Esophagus muscularis mucosa (tissue), 4 donors: ENCODE measurements around the gene CCDC148. TPM values are rescaled to one million over a fixed set of nuclear protein-coding genes. Genes with fewer than 3 reads are reported as not detected.
A peak's percentile ranks its signal among the peaks of the same experiment; 100 is the strongest.

Experiments used
- DNase-seq: peaks from one replicate; pipeline ENCODE4 v3.0.0-alpha.2; 2017; ENCODE audit errors: extremely low spot score
- H3K27ac ChIP-seq, 4 donors: fragments of 200-600 bp; sonication (generic); replicated peaks in 1 of 4; 1 replicate in 3 of 4; 2 replicates in 1 of 4; pipeline ENCODE4 v1.5.1; 2016 to 2019; ENCODE audit warnings: mild to moderate bottlenecking in 1 of 4
- H3K27me3 ChIP-seq, 4 donors: fragments of 200-600 bp; sonication (generic); one replicate each; pipeline versions ENCODE4 v1.5.1 to v1.6.0; 2016 to 2019
- H3K36me3 ChIP-seq, 4 donors: fragments of 200-600 bp; sonication (generic); one replicate each; pipeline ENCODE4 v1.5.1; 2016 to 2019
- H3K4me1 ChIP-seq, 4 donors: fragments of 200-600 bp; sonication (generic); one replicate each; pipeline ENCODE4 v1.5.1; 2016 to 2019
- H3K4me3 ChIP-seq, 4 donors: fragments of 200-600 bp; sonication (generic); 1 replicate in 2 of 4; 2 replicates in 2 of 4; pipeline ENCODE4 v1.5.1; 2016 to 2019; ENCODE audit warnings: mild to moderate bottlenecking in 4 of 4, moderate library complexity in 1 of 4
- H3K9me3 ChIP-seq, 4 donors: fragments of 200-600 bp; sonication (generic); 1 replicate in 3 of 4; 2 replicates in 1 of 4; pipeline ENCODE4 v1.5.1; 2016 to 2019
- CTCF ChIP-seq, 3 experiments: fragments of 200-600 bp in 2 of 3; fragments of 450-650 bp in 1 of 3; sonication (generic) in 2 of 3; IDR thresholded peaks; one replicate each; pipeline ENCODE4 v1.5.1; 2017 to 2019; ENCODE audit warnings: antibody characterized with exemption in 3 of 3, mild to moderate bottlenecking in 2 of 3, moderate library complexity in 1 of 3
- EP300 ChIP-seq: sonication (generic); formaldehyde crosslinking; IDR thresholded peaks from one replicate; pipeline ENCODE4 v1.6.1; 2017; ENCODE audit warnings: antibody characterized with exemption
- POLR2A ChIP-seq: fragments of 450-650 bp; IDR thresholded peaks from one replicate; pipeline ENCODE4 v1.6.1; 2017; ENCODE audit warnings: antibody characterized with exemption, moderate library complexity, mild to moderate bottlenecking, low read depth
- POLR2AphosphoS5 ChIP-seq, 2 donors: sonication (generic); formaldehyde crosslinking; IDR thresholded peaks; one replicate each; pipeline ENCODE4 v1.6.1; 2017; ENCODE audit warnings: antibody characterized with exemption in 2 of 2
- WGBS: methylation state at CpG from one replicate; pipeline ENCODE4 v1.1.5; 2018; 5-methylcytosine and 5-hydroxymethylcytosine counted together
- intact Hi-C: fragments of 100-400 bp; cut with DNase I; formaldehyde crosslinking; loops from one replicate; pipeline ENCODE4 v1.15.1; 2023
- total RNA-seq, 4 donors: library from RNA; depleted of rRNA; stranded (reverse); fragments of >200 nt; gene quantifications; one replicate each; pipeline versions ENCODE4 v1.1.0 to v1.2.1, GENCODE V29; 2016

CCDC148 gene
- total RNA-seq, 4 donors from 2014 or later, result 2.1 to 3.7 (median 2.9) TPM

- WGBS, result 91% methylated on average over 2 of the region's 2 CpGs
Observed at GRCh38 chr2:158192515-158193443, 263.8 kb downstream of the CCDC148 start.

GRCh38 chr2:158191076-158191895 lies 265.3 kb downstream of the CCDC148 start:
- WGBS, result 21% methylated on average over 7 of the region's 7 CpGs
- H3K27me3 ChIP-seq, result no peaks in the 10 kb centered on the region
- intact Hi-C loops, result loop anchor here (10.0 kb wide), 1 partner anchor 264 kb away; the partner anchor contains the start of genes CCDC148 and PKP4

More at GRCh38 chr2:158192515-158193443, 263.8 kb downstream of the CCDC148 start:
- H3K27ac ChIP-seq, result no peak overlapping the region
- H3K4me3 ChIP-seq, result no peak overlapping the region
- TF ChIP-seq EP300, result no peak
- H3K27me3 ChIP-seq, result no peaks in the 10 kb centered on the region
- no peaks in the 10 kb centered on the region for H3K36me3 ChIP-seq
- intact Hi-C loops, result loop anchor here (10.0 kb wide), 1 partner anchor 262 kb away; the partner anchor contains the start of genes CCDC148 and PKP4
- H3K4me1 ChIP-seq, result peaks cover 0 to 17% (median 15%) of the 10 kb centered on the region in 4 donors
- DNase-seq, result no peak
- H3K9me3 ChIP-seq, result no peaks in the 10 kb centered on the region

GRCh38 chr2:158189526-158189925 lies 267.0 kb downstream of the CCDC148 start:
- Histone ChIP-seq H3K27ac (no peak overlapping the region), H3K36me3 (no peaks in the 10 kb centered on the region), H3K4me1 (peaks cover 0 to 27% (median 23%) of the 10 kb centered on the region in 4 donors), H3K4me3 (no peak overlapping the region), H3K9me3 (no peaks in the 10 kb centered on the region), H3K27me3 (no peaks in the 10 kb centered on the region)
- TF ChIP-seq POLR2A (no peak), POLR2AphosphoS5 (IDR thresholded peaks at IDR 0.05) (no peak), CTCF (IDR thresholded peaks at IDR 0.05) (no peak), EP300 (no peak)
- intact Hi-C loops, result no loop called here
- no peak for DNase-seq

More at GRCh38 chr2:158191076-158191895, 265.3 kb downstream of the CCDC148 start:
- Histone ChIP-seq H3K4me1 (peaks cover 0 to 17% (median 15%) of the 10 kb centered on the region in 4 donors), H3K36me3 (no peaks in the 10 kb centered on the region), H3K4me3 (peak overlapping the region; percentile 27 to 36 (median 34)), H3K9me3 (no peaks in the 10 kb centered on the region), H3K27ac (peak overlapping the region; percentile 18 to 49 (median 36))
- DNase-seq, result no peak
- TF ChIP-seq CTCF (IDR thresholded peaks at IDR 0.05) (no peak), POLR2AphosphoS5 (IDR thresholded peaks at IDR 0.05) (no peak), POLR2A (no peak), EP300 (no peak)

GRCh38 chr2:158187908-158188307 lies 268.6 kb downstream of the CCDC148 start:
- Histone ChIP-seq H3K36me3 (no peaks in the 10 kb centered on the region), H3K4me3 (no peak overlapping the region), H3K27ac (no peak overlapping the region), H3K9me3 (no peaks in the 10 kb centered on the region), H3K27me3 (no peaks in the 10 kb centered on the region), H3K4me1 (peaks cover 0 to 31% (median 25%) of the 10 kb centered on the region in 4 donors)
- no peak for TF ChIP-seq POLR2A
- no peak for TF ChIP-seq CTCF (IDR thresholded peaks at IDR 0.05)
- no peak for TF ChIP-seq POLR2AphosphoS5 (IDR thresholded peaks at IDR 0.05)
- no peak for TF ChIP-seq EP300
- WGBS, result 82% methylated on average over 1 of the region's 1 CpG
- no peak for DNase-seq
- intact Hi-C loops, result no loop called here
